Gastrocnemius medialis (tissue), 4 donors: Measurements from ENCODE around the gene THY1. TPM values are rescaled to one million over a fixed set of nuclear protein-coding genes. Genes with fewer than 3 reads are reported as not detected.

Source experiments
- ATAC-seq, 2 donors: fragments of 150-250 bp; one replicate each; pipeline ENCODE4 v1.9.1; 2016
- DNase-seq, 2 donors: peaks; one replicate each; pipeline ENCODE4 v3.0.0-alpha.2; 2019
- H3K27ac ChIP-seq, 4 donors: fragments of 200-600 bp; sonication (generic); 1 replicate in 1 of 4; 2 replicates in 3 of 4; pipeline ENCODE4 v1.5.1; 2016 to 2018; ENCODE audit warnings: mild to moderate bottlenecking in 2 of 4, moderate library complexity in 1 of 4
- H3K27me3 ChIP-seq, 3 donors: fragments of 200-600 bp; sonication (generic) in 2 of 3; 1 replicate in 1 of 3; 2 replicates in 2 of 3; pipeline versions ENCODE4 v1.5.1 to v1.6.0; 2016 to 2019; ENCODE audit warnings: mild to moderate bottlenecking in 1 of 3, moderate library complexity in 1 of 3
- H3K36me3 ChIP-seq, 2 donors: fragments of 200-600 bp; sonication (generic) in 1 of 2; one replicate each; pipeline ENCODE4 v1.5.1; 2017 to 2018
- H3K4me1 ChIP-seq, 2 donors: fragments of 200-600 bp; sonication (generic) in 1 of 2; one replicate each; pipeline ENCODE4 v1.5.1; 2016 to 2017; ENCODE audit warnings: mild to moderate bottlenecking in 2 of 2
- H3K4me3 ChIP-seq, 4 donors: fragments of 200-600 bp; sonication (generic) in 3 of 4; 1 replicate in 1 of 4; 2 replicates in 3 of 4; pipeline ENCODE4 v1.5.1; 2016 to 2019; ENCODE audit warnings: mild to moderate bottlenecking in 2 of 4
- H3K9me3 ChIP-seq, 3 donors: fragments of 200-600 bp; sonication (generic) in 2 of 3; 1 replicate in 1 of 3; 2 replicates in 2 of 3; pipeline ENCODE4 v1.5.1; 2016 to 2019
- CTCF ChIP-seq, 5 experiments: fragments of 450-650 bp in 3 of 5; fragments of 200-600 bp in 2 of 5; sonication (generic) in 2 of 5; IDR thresholded peaks in 4 of 5; conservative IDR thresholded peaks in 1 of 5; 1 replicate in 4 of 5; 2 replicates in 1 of 5; pipeline ENCODE4 v1.5.1; 2016 to 2019; ENCODE audit warnings: antibody characterized with exemption in 5 of 5, mild to moderate bottlenecking in 3 of 5, moderate library complexity in 3 of 5
- POLR2A ChIP-seq, 2 donors: fragments of 450-650 bp; IDR thresholded peaks; one replicate each; pipeline ENCODE4 v1.6.1; 2017; ENCODE audit warnings: antibody characterized with exemption in 2 of 2, mild to moderate bottlenecking in 2 of 2, moderate library complexity in 2 of 2
- in situ Hi-C, 4 donors: fragments of 200-750 bp; cut with MboI; loops; one replicate each; pipeline versions ENCODE4 v1.15.0 to v1.8.0; 2017; ENCODE audit warnings: low sequenced_read_pairs in 4 of 4
- intact Hi-C: fragments of 100-400 bp; cut with DNase I; formaldehyde crosslinking; loops from one replicate; pipeline ENCODE4 v1.15.1; 2023; ENCODE audit warnings: low total_unique reads
- total RNA-seq, 4 donors: library from RNA; depleted of rRNA; stranded (reverse); fragments of >200 nt; gene quantifications; one replicate each; pipeline versions ENCODE4 v1.1.0 to v1.2.3, GENCODE V29; 2016

The THY1 gene
- total RNA-seq, 4 donors from 2014 or later, result 0.22 to 0.70 (median 0.36) TPM; not detected in 1

GRCh38 chr11:119469506-119469905 lies 46.5 kb upstream of the THY1 start:
- H3K27ac ChIP-seq, result no peak overlapping the region
- intact Hi-C loops (no loop called here), in situ Hi-C loops (no loop called here)
- no peak for TF ChIP-seq POLR2A (IDR thresholded peaks at IDR 0.05)
- no peak for TF ChIP-seq CTCF (IDR thresholded peaks at IDR 0.05 in 4 of 5, conservative IDR thresholded peaks at IDR 0.05 in 1 of 5)
- no peaks in the 10 kb centered on the region for H3K4me1 ChIP-seq
- no peaks in the 10 kb centered on the region for H3K9me3 ChIP-seq
- H3K4me3 ChIP-seq, result no peak overlapping the region
- DNase-seq (no peak), ATAC-seq (no peak)
- H3K27me3 ChIP-seq, result peaks cover 0 to 5% (median 0%) of the 10 kb centered on the region in 3 donors
- no peaks in the 10 kb centered on the region for H3K36me3 ChIP-seq

GRCh38 chr11:119468511-119468910 lies 45.5 kb upstream of the THY1 start:
- Histone ChIP-seq H3K27me3 (peaks cover 0 to 5% (median 0%) of the 10 kb centered on the region in 3 donors), H3K36me3 (no peaks in the 10 kb centered on the region), H3K4me1 (no peaks in the 10 kb centered on the region), H3K4me3 (no peak overlapping the region), H3K9me3 (no peaks in the 10 kb centered on the region), H3K27ac (no peak overlapping the region)
- in situ Hi-C loops (no loop called here), intact Hi-C loops (no loop called here)
- no peak for TF ChIP-seq CTCF (IDR thresholded peaks at IDR 0.05 in 4 of 5, conservative IDR thresholded peaks at IDR 0.05 in 1 of 5)
- TF ChIP-seq POLR2A (IDR thresholded peaks at IDR 0.05), result no peak
- ATAC-seq (no peak), DNase-seq (no peak)

- Histone ChIP-seq H3K4me3 (no peak overlapping the region), H3K27ac (peak overlapping the region in 2 of 4 donors; percentile 13 to 25), H3K27me3 (peaks cover 0 to 2% (median 0%) of the 10 kb centered on the region in 3 donors), H3K4me1 (peaks cover 0 to 2% of the 10 kb centered on the region in 2 donors), H3K9me3 (no peaks in the 10 kb centered on the region), H3K36me3 (no peaks in the 10 kb centered on the region)
- DNase-seq, result no peak
- no peak for TF ChIP-seq POLR2A (IDR thresholded peaks at IDR 0.05)
- no peak for TF ChIP-seq CTCF (IDR thresholded peaks at IDR 0.05 in 4 of 5, conservative IDR thresholded peaks at IDR 0.05 in 1 of 5)
- intact Hi-C loops (no loop called here), in situ Hi-C loops (no loop called here)
- ATAC-seq, result no peak
These were observed 38.4 kb upstream of the THY1 start for GRCh38 chr11:119461229-119461963.

GRCh38 chr11:119460582-119460981 lies 37.6 kb upstream of the THY1 start:
- ATAC-seq, result no peak

More at GRCh38 chr11:119460582-119460981, 37.6 kb upstream of the THY1 start:
- Histone ChIP-seq H3K9me3 (no peaks in the 10 kb centered on the region), H3K4me3 (no peak overlapping the region), H3K27ac (no peak overlapping the region), H3K36me3 (no peaks in the 10 kb centered on the region), H3K4me1 (peaks cover 0 to 2% of the 10 kb centered on the region in 2 donors), H3K27me3 (peaks cover 0 to 2% (median 0%) of the 10 kb centered on the region in 3 donors)
- DNase-seq, result no peak
- in situ Hi-C loops (no loop called here), intact Hi-C loops (no loop called here)
- TF ChIP-seq POLR2A (IDR thresholded peaks at IDR 0.05), result no peak
- TF ChIP-seq CTCF (IDR thresholded peaks at IDR 0.05 in 4 of 5, conservative IDR thresholded peaks at IDR 0.05 in 1 of 5), result no peak
